HK-2 (cell line): ENCODE results near the gene ATP5F1D.

Experiments
- DNase-seq: peaks from one replicate; pipeline ENCODE4 v3.0.0-alpha.2; 2018; ENCODE audit not compliant: unreplicated experiment

The ATP5F1D gene

DNA sequence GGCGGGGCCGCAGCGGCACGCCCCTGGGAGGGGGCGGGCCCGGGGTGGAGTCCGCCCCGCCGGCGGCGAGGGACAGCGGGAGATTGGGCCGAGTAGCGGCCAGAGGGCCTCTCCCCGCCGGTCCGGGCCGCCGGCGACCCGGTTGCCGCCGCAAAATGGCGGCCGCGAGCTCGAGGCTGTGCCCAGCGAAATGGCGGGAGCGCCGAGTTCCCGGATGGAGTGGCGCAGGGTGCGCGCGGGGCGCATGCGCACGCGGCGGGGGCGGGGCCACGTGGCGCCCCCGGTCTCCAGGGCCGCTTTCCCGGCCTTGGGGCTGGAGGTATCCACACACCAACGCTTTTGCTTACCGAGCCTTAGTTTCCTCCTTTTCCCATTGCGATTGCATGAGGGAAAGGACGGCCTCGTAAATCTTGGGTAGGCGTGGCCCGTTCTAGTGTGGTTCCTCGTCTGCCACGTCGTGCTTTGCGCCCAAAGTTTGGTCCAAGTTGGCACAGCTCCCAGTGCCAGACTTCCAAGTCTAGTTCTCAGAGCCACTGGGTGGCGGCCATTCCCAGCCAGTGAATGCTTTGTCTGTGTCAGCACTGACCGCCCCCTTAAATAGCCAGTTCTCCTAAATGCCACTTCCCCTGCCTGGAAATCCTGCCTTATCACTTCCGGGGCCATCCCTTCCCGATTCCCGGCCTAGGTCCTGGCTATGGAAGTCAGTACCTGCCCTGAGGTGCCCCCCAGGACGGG is 28.1 kb downstream of the ATP5F1D start:
- peak; percentile 84 for DNase-seq

- DNase-seq: no peak
These were observed 28.8 kb downstream of the ATP5F1D start for GRCh38 chr19:1270213-1270853.

- no peak for DNase-seq
These were observed 29.4 kb downstream of the ATP5F1D start for GRCh38 chr19:1270854-1271527.

DNA sequence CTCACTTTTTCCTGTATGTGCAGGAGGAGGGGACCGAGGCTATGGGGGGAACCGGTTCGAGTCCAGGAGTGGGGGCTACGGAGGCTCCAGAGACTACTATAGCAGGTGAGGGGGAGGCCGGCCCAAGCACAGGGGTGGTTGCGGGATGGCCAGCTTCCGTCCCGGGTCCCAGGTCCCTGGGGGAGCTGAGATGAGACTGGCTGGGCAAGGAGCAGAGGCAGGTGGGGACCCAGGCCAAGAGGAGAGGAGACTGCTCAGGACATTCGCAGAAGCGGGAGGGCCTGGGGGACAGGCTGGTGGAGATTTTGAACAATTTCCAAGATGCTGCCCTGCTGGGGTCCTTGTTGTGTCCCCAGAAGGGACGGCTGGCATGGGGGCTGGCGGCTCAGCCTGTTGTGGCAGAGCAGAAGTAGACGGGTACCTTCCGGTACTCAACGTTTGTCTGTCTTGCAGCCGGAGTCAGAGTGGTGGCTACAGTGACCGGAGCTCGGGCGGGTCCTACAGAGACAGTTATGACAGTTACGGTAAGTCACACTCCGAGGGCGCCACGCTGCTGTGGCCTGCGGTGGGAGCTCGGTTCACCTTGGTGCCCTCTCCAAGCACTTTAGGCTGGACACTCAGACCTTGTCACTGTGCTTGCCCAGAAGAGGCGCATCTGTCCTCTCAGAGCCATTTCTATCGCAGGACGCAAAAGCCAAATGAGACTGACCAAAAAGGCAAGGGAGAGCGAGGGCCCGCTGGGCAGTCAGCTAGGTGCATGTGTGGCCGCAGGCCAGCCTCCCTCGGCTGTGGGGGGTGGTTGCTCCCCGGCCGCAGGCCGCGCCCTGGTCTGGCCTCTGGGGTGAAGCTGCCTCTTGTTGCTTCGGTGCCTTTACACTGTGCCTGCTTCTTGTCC is 30.2 kb downstream of the ATP5F1D start:
- DNase-seq: no peak

GRCh38 chr19:1272423-1273262 is 31.1 kb downstream of the ATP5F1D start:
- no peak for DNase-seq

DNA sequence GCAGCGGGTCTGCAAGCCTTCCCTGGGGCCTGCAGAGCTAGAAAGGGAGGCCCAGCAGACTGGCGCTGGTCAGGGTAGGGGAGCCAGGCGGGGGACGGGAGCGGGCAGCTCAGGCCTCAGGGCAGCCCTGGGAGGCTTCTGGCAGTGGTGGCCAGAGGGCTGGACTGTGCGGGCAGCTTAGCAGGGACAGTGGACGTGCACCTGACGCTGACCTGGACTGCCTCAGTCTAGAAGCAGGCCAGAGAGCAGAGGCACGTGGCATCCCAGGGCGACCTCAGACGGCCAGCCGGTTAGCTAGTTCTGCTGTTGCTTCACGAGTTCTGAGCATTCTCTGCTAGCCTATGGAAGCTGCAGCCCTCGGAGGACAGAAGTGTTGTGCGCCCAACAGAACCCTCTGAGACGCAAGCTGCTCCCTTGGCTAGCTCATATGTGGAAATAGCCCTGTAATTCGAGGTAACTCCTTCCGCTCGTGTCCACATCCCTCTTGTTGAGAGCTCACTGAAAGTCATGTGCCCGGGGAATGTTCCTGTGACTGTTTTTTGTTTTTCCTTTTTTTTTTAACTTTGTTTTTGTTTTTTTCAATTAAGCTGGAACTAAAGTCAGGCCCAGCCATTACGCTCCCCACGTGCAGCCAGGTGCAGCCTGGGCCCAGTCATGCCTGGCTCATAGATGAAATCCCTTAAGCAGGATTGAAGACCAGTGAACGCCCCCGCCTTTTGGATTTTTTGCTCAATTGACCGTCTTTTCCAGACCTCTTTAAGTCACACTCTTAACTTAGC is 31.9 kb downstream of the ATP5F1D start:
- no peak for DNase-seq

DNA sequence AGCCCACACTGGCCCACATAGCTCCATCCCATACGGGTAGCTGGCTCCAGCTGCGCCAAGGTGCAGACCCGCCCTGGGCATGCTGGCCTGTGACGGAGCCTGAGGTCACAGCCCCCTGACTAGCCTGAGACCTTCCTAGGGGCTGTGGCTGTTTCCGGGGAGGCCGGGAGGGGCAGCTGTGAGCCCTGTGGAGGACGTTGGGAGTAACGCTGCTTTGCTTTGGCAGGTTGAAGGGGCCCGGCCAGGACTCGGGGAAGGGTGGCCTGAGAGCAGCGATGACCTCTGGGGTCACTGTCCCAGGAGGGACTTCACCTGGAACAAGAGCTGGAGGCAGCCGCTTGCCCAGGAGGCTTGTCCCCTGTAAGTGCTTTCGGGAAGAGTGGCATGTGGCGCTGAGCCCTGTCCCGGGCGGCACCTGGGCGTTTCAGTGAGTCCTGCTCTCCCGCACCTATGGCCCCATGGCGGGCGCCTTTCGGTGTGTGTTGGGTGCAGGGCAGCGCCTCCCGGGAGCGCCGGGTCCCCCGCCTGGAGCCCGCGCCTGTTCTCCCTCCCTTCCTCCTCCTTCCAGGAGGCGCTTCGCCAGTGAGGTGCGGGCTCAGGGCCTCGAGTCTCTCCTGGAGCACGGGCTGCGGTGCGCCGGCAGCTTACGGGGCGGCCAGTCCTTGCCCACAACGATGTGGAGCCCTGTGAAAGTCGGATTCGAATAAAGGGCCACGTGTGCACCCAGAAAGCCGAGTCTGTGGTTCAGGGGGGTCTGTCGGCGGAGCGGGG is 32.7 kb downstream of the ATP5F1D start:
- DNase-seq: no peak

GRCh38 chr19:1274852-1275259 is 33.3 kb downstream of the ATP5F1D start:
- no peak for DNase-seq

- peak; percentile 98 for DNase-seq
These were observed 33.9 kb downstream of the ATP5F1D start, which contains the start of gene FAM174C for GRCh38 chr19:1275260-1275975. TSS of gene FAM174C (plus strand) at chr19:1275530. CDS start at chr19:1275550, 20 bp downstream.

GRCh38 chr19:1275976-1276627 is 34.6 kb downstream of the ATP5F1D start:
- no peak for DNase-seq

- DNase-seq: no peak
These were observed 35.1 kb downstream of the ATP5F1D start for GRCh38 chr19:1276628-1277022.

- DNase-seq: no peak
These were observed 35.5 kb downstream of the ATP5F1D start for GRCh38 chr19:1277061-1277460.

GRCh38 chr19:1278074-1278473 is 36.5 kb downstream of the ATP5F1D start:
- no peak for DNase-seq

- DNase-seq: no peak
These were observed 37.4 kb downstream of the ATP5F1D start for GRCh38 chr19:1278713-1279660.

GRCh38 chr19:1279782-1280341 is 38.3 kb downstream of the ATP5F1D start:
- DNase-seq: peak; percentile 89
